Measurements from ENCODE around the gene BACH2.
"Not testable (repeated sequence)": the region's sequence is repeated elsewhere in the genome, so short reads cannot be mapped to it uniquely, and the experiment has no call there.

BACH2 gene

DNA sequence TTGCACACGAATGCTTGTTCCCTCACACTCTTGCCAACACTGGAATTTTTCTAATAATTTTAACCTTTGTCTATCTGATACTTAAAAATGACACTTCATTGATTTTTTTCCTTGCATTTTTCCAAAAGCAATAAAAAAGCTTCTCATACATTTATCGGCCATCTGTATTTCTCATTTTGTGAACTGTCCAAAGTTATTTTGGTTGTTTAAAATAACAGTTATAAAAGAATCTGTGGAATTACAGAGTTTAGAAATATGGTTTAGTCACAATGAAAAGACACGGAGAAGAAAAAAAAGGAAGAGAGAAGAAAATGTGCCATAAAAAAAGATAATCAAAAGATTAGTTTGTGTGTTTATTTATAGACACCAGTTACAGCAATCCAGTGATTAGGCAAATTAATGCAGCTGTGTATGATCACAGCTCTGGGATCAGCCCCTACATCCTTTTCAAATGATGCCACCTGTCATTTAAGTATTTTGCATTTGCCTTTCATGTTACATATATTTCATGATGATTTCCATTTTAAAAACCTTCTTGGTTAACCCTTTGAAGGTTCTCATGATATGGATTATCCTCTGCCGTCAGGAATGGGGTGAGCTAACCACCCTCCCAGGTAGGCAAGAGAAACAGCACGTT lies 171.7 kb downstream of the BACH2 start:
- Histone ChIP-seq H3K4me1 (ENCODE audit: control insufficient read depth, insufficient read depth, low read length, unreplicated experiment) (no peaks in the 10 kb centered on the region), H3K79me2 (ENCODE audit: control insufficient read depth, insufficient read depth, low read length, unreplicated experiment) (no peaks in the 10 kb centered on the region), H3K27ac (ENCODE audit: low read depth, low read length) (no peak overlapping the region), H3K27me3 (ENCODE audit: insufficient read depth, low read length) (no peaks in the 10 kb centered on the region), H2AFZ (ENCODE audit: low read length, unreplicated experiment) (no peak overlapping the region), H3K4me3 (ENCODE audit: low read depth, low read length) (no peak overlapping the region), H3K36me3 (ENCODE audit: insufficient read depth, low read length) (no peaks in the 10 kb centered on the region)

DNA sequence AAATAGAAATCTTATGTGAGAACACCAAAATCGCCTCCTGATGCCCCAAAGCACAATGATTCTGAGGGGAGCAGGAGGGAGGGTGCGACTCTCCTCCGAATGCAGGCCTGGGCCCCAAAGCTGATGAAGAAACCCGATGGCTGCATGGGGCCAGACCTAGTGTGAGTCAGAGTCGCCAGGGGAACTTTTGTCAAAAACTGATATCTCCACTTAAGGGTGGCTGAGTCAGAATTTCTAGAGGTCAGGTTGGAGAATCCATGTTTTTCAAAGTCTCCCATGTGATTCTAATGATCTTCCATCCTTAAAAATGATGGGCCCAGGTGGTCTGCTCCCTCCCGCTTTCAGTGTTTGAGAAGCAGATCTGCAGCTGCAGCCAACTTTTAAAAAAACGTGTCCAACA lies 172.8 kb downstream of the BACH2 start:
- H2AFZ ChIP-seq (ENCODE audit: low read length, unreplicated experiment), result no peak overlapping the region
- H3K27me3 ChIP-seq (ENCODE audit: insufficient read depth, low read length), result no peaks in the 10 kb centered on the region
- H3K27ac ChIP-seq (ENCODE audit: low read depth, low read length), result no peak overlapping the region
- H3K4me1 ChIP-seq (ENCODE audit: control insufficient read depth, insufficient read depth, low read length, unreplicated experiment), result no peaks in the 10 kb centered on the region
- H3K4me3 ChIP-seq (ENCODE audit: low read depth, low read length), result no peak overlapping the region
- no peaks in the 10 kb centered on the region for H3K79me2 ChIP-seq (ENCODE audit: control insufficient read depth, insufficient read depth, low read length, unreplicated experiment)
- H3K36me3 ChIP-seq (ENCODE audit: insufficient read depth, low read length), result no peaks in the 10 kb centered on the region

DNA sequence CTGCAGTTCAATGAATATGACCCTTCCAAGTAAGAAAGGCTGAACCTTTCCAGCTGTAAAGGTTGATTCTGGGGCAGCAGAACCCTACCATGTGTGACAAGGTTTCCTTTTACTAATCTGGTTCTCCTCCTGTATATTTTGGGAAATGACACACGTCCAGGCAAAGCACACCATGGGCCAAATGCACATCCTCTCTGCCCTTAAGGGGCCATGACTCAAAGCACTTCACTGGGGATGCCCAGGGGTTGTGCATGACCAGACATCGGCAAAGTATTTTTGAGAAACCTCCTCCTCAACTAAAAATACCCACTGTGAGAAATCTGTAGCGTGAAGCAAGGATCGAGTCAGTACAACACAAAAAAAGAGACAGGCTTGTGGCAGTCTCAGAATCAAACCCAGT lies 174.7 kb downstream of the BACH2 start:
- H3K4me1 ChIP-seq (ENCODE audit: control insufficient read depth, insufficient read depth, low read length, unreplicated experiment), result no peaks in the 10 kb centered on the region
- H3K27ac ChIP-seq (ENCODE audit: low read depth, low read length), result no peak overlapping the region
- H3K27me3 ChIP-seq (ENCODE audit: insufficient read depth, low read length), result no peaks in the 10 kb centered on the region
- H3K36me3 ChIP-seq (ENCODE audit: insufficient read depth, low read length), result no peaks in the 10 kb centered on the region
- H2AFZ ChIP-seq (ENCODE audit: low read length, unreplicated experiment), result no peak overlapping the region
- H3K4me3 ChIP-seq (ENCODE audit: low read depth, low read length), result no peak overlapping the region
- H3K79me2 ChIP-seq (ENCODE audit: control insufficient read depth, insufficient read depth, low read length, unreplicated experiment), result no peaks in the 10 kb centered on the region

DNA sequence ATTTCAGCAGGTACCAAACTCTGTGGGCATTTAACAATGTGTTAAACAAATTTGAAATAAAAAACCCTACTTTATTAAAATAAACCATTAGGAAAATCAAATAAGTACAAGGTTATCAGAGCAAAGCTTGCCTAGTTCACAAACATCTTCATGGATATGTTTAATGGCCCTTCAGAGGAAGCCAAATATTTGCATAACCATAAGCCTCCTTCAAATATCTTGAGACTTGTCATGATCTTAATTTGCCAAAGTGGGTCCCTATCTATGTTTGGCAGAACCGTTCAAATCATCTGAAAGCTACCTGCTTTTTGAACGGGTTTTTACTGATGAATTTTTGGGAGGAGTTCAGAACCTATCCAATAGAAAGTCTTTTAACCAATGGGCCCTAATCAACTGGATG lies 176.3 kb downstream of the BACH2 start:
- no peaks in the 10 kb centered on the region for H3K79me2 ChIP-seq (ENCODE audit: control insufficient read depth, insufficient read depth, low read length, unreplicated experiment)
- H3K36me3 ChIP-seq (ENCODE audit: insufficient read depth, low read length), result no peaks in the 10 kb centered on the region
- H3K27ac ChIP-seq (ENCODE audit: low read depth, low read length), result no peak overlapping the region
- no peak overlapping the region for H3K4me3 ChIP-seq (ENCODE audit: low read depth, low read length)
- no peak overlapping the region for H2AFZ ChIP-seq (ENCODE audit: low read length, unreplicated experiment)
- no peaks in the 10 kb centered on the region for H3K4me1 ChIP-seq (ENCODE audit: control insufficient read depth, insufficient read depth, low read length, unreplicated experiment)
- H3K27me3 ChIP-seq (ENCODE audit: insufficient read depth, low read length), result peaks cover 4% of the 10 kb centered on the region; the same call in 1 of the 2 replicates

DNA sequence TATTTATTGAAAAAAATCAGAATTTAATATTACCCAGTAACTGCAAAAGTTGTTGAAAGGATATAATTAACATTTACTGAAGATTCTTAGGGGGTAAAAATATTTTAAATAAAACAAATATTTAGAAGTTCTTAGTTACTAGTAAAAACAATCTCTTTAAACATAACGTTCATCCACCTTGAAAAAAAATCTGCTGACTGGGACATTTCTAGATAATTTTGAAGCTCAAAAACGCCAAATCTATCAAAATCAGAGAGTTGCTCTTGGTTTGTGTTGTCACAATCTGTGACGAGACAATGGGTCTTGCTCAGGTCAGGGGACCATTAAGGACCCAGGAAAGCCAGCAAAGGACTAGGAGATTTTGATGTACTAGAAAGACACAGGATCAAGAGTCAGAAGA lies 177.0 kb downstream of the BACH2 start:
- no peak overlapping the region for H2AFZ ChIP-seq (ENCODE audit: low read length, unreplicated experiment)

DNA sequence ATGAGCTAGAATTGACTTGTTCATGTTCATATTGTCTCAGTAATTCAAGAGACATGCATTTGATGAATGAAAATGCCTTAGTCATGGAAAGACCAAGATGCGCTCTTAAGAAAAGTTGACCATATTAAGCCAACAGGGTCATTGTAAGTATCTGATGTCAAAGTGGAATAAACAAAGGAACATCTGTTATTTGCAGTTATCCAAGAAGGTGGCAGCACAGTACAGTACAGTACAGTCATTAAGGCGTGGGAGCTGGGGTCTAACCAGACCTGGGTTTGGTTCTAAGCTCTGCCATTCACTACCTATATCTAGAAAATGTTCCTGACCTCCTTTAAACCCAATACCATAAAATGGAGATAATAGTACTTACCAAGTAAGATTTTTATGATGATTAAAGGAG lies 178.1 kb downstream of the BACH2 start:
- Histone ChIP-seq H2AFZ (ENCODE audit: low read length, unreplicated experiment) (no peak overlapping the region), H3K27me3 (ENCODE audit: insufficient read depth, low read length) (peaks cover 4% of the 10 kb centered on the region; the same call in 1 of the 2 replicates), H3K79me2 (ENCODE audit: control insufficient read depth, insufficient read depth, low read length, unreplicated experiment) (no peaks in the 10 kb centered on the region), H3K4me1 (ENCODE audit: control insufficient read depth, insufficient read depth, low read length, unreplicated experiment) (no peaks in the 10 kb centered on the region), H3K36me3 (ENCODE audit: insufficient read depth, low read length) (no peaks in the 10 kb centered on the region), H3K27ac (ENCODE audit: low read depth, low read length) (no peak overlapping the region), H3K4me3 (ENCODE audit: low read depth, low read length) (no peak overlapping the region)

More for the DNA sequence above, 177.0 kb downstream of the BACH2 start:
- Histone ChIP-seq H3K4me3 (ENCODE audit: low read depth, low read length) (no peak overlapping the region), H3K4me1 (ENCODE audit: control insufficient read depth, insufficient read depth, low read length, unreplicated experiment) (no peaks in the 10 kb centered on the region), H3K27ac (ENCODE audit: low read depth, low read length) (no peak overlapping the region), H3K79me2 (ENCODE audit: control insufficient read depth, insufficient read depth, low read length, unreplicated experiment) (no peaks in the 10 kb centered on the region), H3K36me3 (ENCODE audit: insufficient read depth, low read length) (no peaks in the 10 kb centered on the region), H3K27me3 (ENCODE audit: insufficient read depth, low read length) (peaks cover 4% of the 10 kb centered on the region; the same call in 1 of the 2 replicates)

DNA sequence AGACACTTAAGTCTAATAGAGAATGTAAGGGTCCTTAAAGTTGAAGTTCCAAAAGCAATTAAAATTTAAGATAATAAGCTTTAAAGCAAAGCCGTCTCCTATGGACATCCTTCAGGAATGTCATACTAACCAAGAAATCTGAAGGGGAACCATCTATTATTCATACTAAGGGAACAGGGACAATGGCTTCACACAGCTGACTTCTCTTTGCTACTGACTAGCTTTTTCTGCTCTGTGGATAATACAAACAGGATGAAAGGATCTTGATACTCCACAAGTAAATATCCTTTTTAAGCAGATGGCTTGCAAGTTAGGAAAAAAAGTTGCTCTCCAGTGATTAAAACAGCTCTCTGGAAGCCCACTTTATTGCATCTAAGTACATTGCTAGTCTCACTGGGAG lies 178.6 kb downstream of the BACH2 start:
- Histone ChIP-seq H3K4me1 (ENCODE audit: control insufficient read depth, insufficient read depth, low read length, unreplicated experiment) (no peaks in the 10 kb centered on the region), H3K4me3 (ENCODE audit: low read depth, low read length) (no peak overlapping the region), H3K79me2 (ENCODE audit: control insufficient read depth, insufficient read depth, low read length, unreplicated experiment) (no peaks in the 10 kb centered on the region), H3K27me3 (ENCODE audit: insufficient read depth, low read length) (peaks cover 9% of the 10 kb centered on the region; the same call in 1 of the 2 replicates), H3K36me3 (ENCODE audit: insufficient read depth, low read length) (no peaks in the 10 kb centered on the region), H2AFZ (ENCODE audit: low read length, unreplicated experiment) (no peak overlapping the region), H3K27ac (ENCODE audit: low read depth, low read length) (no peak overlapping the region)

DNA sequence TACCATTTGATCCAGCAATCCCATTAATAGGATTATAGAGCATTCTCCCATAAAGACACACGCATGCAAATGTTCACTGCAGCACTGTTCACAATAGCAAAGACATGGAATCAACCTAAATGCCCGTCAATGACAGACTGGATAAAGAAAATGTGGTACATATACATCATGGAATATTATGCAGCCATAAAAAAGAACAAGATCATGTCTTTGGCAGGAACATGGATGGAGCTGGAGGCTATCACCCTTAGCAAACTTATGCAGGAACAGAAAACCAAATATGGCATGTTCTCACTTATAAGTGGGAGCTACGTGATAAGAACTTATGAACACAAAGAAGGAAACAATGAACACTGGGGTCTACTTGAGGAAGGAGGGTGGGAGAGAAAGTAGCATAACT lies 180.5 kb downstream of the BACH2 start:
- H3K79me2 ChIP-seq (ENCODE audit: control insufficient read depth, insufficient read depth, low read length, unreplicated experiment); H3K27ac ChIP-seq (ENCODE audit: low read depth, low read length); H3K4me3 ChIP-seq (ENCODE audit: low read depth, low read length); H3K4me1 ChIP-seq (ENCODE audit: control insufficient read depth, insufficient read depth, low read length, unreplicated experiment); H2AFZ ChIP-seq (ENCODE audit: low read length, unreplicated experiment); H3K36me3 ChIP-seq (ENCODE audit: insufficient read depth, low read length): not testable (repeated sequence)
- H3K27me3 ChIP-seq (ENCODE audit: insufficient read depth, low read length), result peaks cover 18% of the 10 kb centered on the region; the same call in 1 of the 2 replicates

DNA sequence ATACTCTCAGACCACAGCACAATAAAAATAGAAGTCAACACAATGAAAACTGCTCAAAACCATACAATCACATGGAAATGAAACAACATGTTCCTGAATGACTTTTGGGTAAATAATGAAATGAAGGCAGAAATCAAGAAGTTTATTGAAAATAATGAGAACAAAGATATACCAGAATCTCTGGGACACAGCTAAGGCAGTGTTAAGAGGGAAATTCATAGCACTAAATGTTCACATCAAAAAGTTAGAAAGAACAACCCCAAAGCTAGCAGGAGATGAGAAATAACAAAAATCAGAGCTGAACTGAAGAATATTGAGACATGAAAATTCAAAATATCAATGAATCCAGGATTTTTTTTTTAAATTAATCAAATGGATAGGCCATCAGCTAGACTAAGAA lies 183.3 kb downstream of the BACH2 start:
- no peaks in the 10 kb centered on the region for H3K36me3 ChIP-seq (ENCODE audit: insufficient read depth, low read length)
- no peaks in the 10 kb centered on the region for H3K4me1 ChIP-seq (ENCODE audit: control insufficient read depth, insufficient read depth, low read length, unreplicated experiment)
- no peak overlapping the region for H2AFZ ChIP-seq (ENCODE audit: low read length, unreplicated experiment)
- H3K4me3 ChIP-seq (ENCODE audit: low read depth, low read length), result no peak overlapping the region
- H3K27me3 ChIP-seq (ENCODE audit: insufficient read depth, low read length), result peaks cover 27% of the 10 kb centered on the region; the same call in 1 of the 2 replicates
- H3K27ac ChIP-seq (ENCODE audit: low read depth, low read length), result no peak overlapping the region
- H3K79me2 ChIP-seq (ENCODE audit: control insufficient read depth, insufficient read depth, low read length, unreplicated experiment), result no peaks in the 10 kb centered on the region

DNA sequence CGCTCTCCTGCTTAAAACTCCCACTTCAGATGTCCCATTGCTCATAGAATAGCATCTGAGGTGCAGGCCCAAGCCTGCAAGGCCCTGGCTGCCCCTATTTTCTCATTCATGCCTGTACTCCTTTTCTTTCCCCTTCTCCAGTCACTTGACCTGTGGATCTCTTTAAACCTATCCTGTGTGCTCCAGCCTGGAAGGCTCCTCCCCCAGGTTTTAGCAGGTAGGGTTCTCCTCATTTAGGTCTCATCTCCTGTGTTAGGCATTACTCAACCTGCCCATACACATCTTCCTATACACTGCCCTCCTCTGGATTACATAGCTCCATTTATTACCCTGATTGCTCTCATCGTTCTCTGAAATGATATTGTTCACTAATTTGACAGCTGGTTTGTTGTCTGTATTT lies 185.3 kb downstream of the BACH2 start:
- Histone ChIP-seq H3K36me3 (ENCODE audit: insufficient read depth, low read length) (no peaks in the 10 kb centered on the region), H3K79me2 (ENCODE audit: control insufficient read depth, insufficient read depth, low read length, unreplicated experiment) (no peaks in the 10 kb centered on the region), H3K4me3 (ENCODE audit: low read depth, low read length) (no peak overlapping the region), H3K4me1 (ENCODE audit: control insufficient read depth, insufficient read depth, low read length, unreplicated experiment) (no peaks in the 10 kb centered on the region), H2AFZ (ENCODE audit: low read length, unreplicated experiment) (no peak overlapping the region), H3K27ac (ENCODE audit: low read depth, low read length) (no peak overlapping the region), H3K27me3 (ENCODE audit: insufficient read depth, low read length) (peaks cover 27% of the 10 kb centered on the region; the same call in 1 of the 2 replicates)

DNA sequence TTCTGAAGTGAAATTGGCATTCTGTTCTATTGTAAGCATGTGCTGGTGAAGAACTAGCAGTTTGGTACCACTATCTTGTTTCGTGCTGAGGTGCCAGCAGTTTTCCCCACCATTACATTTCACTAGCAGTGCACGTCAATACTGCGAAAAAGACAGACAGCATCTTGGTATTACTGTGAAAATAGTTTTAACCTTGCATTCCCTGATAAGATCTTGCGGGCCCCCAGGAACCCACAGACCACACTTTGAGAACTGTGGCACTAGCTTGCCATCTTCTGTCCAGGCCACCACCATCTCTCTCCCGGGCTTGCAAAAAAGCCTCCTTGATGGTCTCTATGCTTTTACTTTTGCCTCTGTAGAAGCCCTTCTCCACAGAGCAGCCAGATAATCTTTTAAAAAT lies 185.7 kb downstream of the BACH2 start:
- no peaks in the 10 kb centered on the region for H3K36me3 ChIP-seq (ENCODE audit: insufficient read depth, low read length)
- no peak overlapping the region for H2AFZ ChIP-seq (ENCODE audit: low read length, unreplicated experiment)
- peaks cover 26% of the 10 kb centered on the region; the same call in 1 of the 2 replicates for H3K27me3 ChIP-seq (ENCODE audit: insufficient read depth, low read length)
- no peak overlapping the region for H3K4me3 ChIP-seq (ENCODE audit: low read depth, low read length)
- no peaks in the 10 kb centered on the region for H3K79me2 ChIP-seq (ENCODE audit: control insufficient read depth, insufficient read depth, low read length, unreplicated experiment)
- H3K4me1 ChIP-seq (ENCODE audit: control insufficient read depth, insufficient read depth, low read length, unreplicated experiment), result no peaks in the 10 kb centered on the region
- no peak overlapping the region for H3K27ac ChIP-seq (ENCODE audit: low read depth, low read length)
